HT-29 (cell line): ENCODE measurements around the gene NUFIP2. TPM values are rescaled to one million over a fixed set of nuclear protein-coding genes. Genes with fewer than 3 reads are reported as not detected.

Experiments used
- total RNA-seq: library from RNA; depleted of rRNA; stranded (reverse); fragments of >200 nt; shearing (Covaris generic); gene quantifications from 2 replicates; pipeline ENCODE4 v1.2.3, GENCODE V29; 2014; rRNA removed

NUFIP2 gene
- total RNA-seq, 1 experiment from 2014 or later: 20.3 TPM

Other genes with a start within 250 kb of the NUFIP2 start
- gene MYO18A, start 113.8 kb downstream of the NUFIP2 start, total RNA-seq: 105 and 108 TPM in 2 replicates
- not detected in 2 replicates for gene CRYBA1, start 47.3 kb downstream of the NUFIP2 start, total RNA-seq
- gene TAOK1, start 96.2 kb upstream of the NUFIP2 start, total RNA-seq: 20.5 and 25.9 TPM in 2 replicates